CD4-positive, CD25-positive, alpha-beta regulatory T cell (primary cell): ENCODE data around the gene CD4. TPM values are rescaled to one million over a fixed set of nuclear protein-coding genes. Genes with fewer than 3 reads are reported as not detected.

Experiments used
- ATAC-seq, 2 donors: fragments of 150-1000 bp; cut with Tn5 transposase; one replicate each; pipeline ENCODE4 v1.10.0; 2021; ENCODE audit warnings: low read depth in 2 of 2, moderate number of reproducible peaks in 2 of 2, moderate library complexity in 1 of 2
- DNase-seq, 3 donors: peaks; one replicate each; pipeline versions ENCODE4 v3.0.0 to v3.0.0-alpha.2; 2012 to 2022; ENCODE audit warnings: mixed read lengths in 1 of 3
- H3K27ac ChIP-seq: one replicate; pipeline ENCODE4 v1.7.0; 2013; ENCODE audit warnings: mild to moderate bottlenecking, low read length; ENCODE audit not compliant: insufficient read depth, poor library complexity, severe bottlenecking
- H3K27me3 ChIP-seq: one replicate; pipeline ENCODE4 v1.7.0; 2013; ENCODE audit warnings: low read length; ENCODE audit not compliant: control insufficient read depth, insufficient read depth
- H3K36me3 ChIP-seq: one replicate; pipeline ENCODE4 v1.7.0; 2013; ENCODE audit warnings: mild to moderate bottlenecking, low read length, moderate library complexity; ENCODE audit not compliant: control insufficient read depth, insufficient read depth
- H3K4me1 ChIP-seq: 2 replicates; pipeline ENCODE4 v1.7.0; 2013; ENCODE audit warnings: mild to moderate bottlenecking, low read length; ENCODE audit not compliant: insufficient read depth, control insufficient read depth, poor library complexity, severe bottlenecking
- H3K4me3 ChIP-seq: one replicate; pipeline ENCODE4 v1.7.0; 2013; ENCODE audit warnings: low read depth, mild to moderate bottlenecking, low read length, moderate library complexity
- H3K9me3 ChIP-seq, 2 experiments: 1 replicate in 1 of 2; 2 replicates in 1 of 2; pipeline ENCODE4 v1.7.0; 2013; ENCODE audit warnings: low read length in 2 of 2, mild to moderate bottlenecking in 1 of 2, moderate library complexity in 1 of 2; ENCODE audit not compliant: control insufficient read depth in 2 of 2
- H3K27ac Mint-ChIP-seq, 3 donors: one replicate each; pipeline ENCODE4 v1.8.0; 2020 to 2022; ENCODE audit warnings: mild to moderate bottlenecking in 3 of 3, mixed read lengths in 3 of 3, moderate library complexity in 2 of 3
- H3K27me3 Mint-ChIP-seq: one replicate; pipeline ENCODE4 v1.8.0; 2022; ENCODE audit warnings: mild to moderate bottlenecking, mixed read lengths
- H3K36me3 Mint-ChIP-seq: one replicate; pipeline ENCODE4 v1.8.0; 2020; ENCODE audit warnings: mixed read lengths
- H3K4me1 Mint-ChIP-seq, 4 donors: one replicate each; pipeline ENCODE4 v1.8.0; 2020 to 2022; ENCODE audit warnings: mixed read lengths in 4 of 4, mild to moderate bottlenecking in 1 of 4
- H3K4me3 Mint-ChIP-seq, 4 donors: one replicate each; pipeline ENCODE4 v1.8.0; 2020 to 2022; ENCODE audit warnings: mild to moderate bottlenecking in 4 of 4, mixed read lengths in 4 of 4, moderate library complexity in 3 of 4
- H3K9me3 Mint-ChIP-seq, 7 donors: one replicate each; pipeline ENCODE4 v1.8.0; 2020 to 2022; ENCODE audit warnings: mixed read lengths in 7 of 7, mild to moderate bottlenecking in 3 of 7, moderate library complexity in 2 of 7
- polyA plus RNA-seq, 4 donors: library from polyadenylated mRNA; unstranded; fragments of 300-500 nt; fragmentation: Illumina TruSeq; gene quantifications; one replicate each; pipeline ENCODE4 v1.2.3, GENCODE V29; 2021
- total RNA-seq: library from RNA; stranded (reverse); gene quantifications from one replicate; pipeline ENCODE4 v1.2.3, GENCODE V29; 2022

The CD4 gene
- total and polyA plus RNA-seq, 5 donors from 2014 or later: 224 to 330 (median 321) TPM

DNA sequence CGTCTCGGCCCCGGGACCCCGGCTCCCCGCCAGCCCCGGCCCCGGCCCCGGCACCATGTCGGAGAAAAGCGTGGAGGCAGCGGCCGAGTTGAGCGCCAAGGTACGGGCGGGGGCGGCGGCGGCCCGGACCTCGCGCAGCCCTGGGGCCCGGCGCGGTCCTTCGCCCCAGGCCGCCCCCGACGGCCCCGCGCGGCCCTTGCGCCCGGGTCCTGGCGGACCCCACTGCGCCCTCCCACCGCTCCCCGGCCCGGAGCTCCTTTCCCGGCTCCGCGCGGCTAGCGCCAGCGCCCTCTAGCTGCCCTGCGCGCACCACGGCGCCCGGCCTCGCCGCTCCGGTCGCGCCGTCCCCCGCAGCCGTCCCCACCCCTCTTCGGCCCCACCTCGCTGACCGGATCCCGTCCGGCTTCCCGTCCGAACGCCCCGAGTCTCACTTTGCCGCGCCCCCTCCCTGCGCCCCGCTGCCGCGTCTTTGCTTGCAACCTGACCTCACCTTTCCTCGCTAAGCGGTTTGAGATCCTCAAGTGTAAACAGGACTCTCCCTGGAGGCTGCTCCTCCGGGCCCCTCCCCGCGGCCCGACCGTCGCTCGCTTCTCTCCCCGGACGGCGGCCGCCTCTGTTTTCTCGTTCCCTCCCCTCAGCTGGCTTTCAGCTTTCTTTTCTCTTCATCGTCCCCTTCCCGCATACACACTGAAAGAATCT is 22.5 kb upstream of the CD4 start:
- peak overlapping the region; percentile 77 to 95 (median 91) for H3K4me3 Mint-ChIP-seq
- ATAC-seq (peak; percentile 59 to 69), DNase-seq (peak in 2 of 3 donors; percentile 34 to 43)
- H3K4me3 ChIP-seq: no peak overlapping the region
- H3K36me3 Mint-ChIP-seq: no peaks in the 10 kb centered on the region
- H3K27me3 ChIP-seq: peaks cover 17% of the 10 kb centered on the region
- H3K4me1 ChIP-seq: peaks cover 33% of the 10 kb centered on the region
- peaks cover 11 to 50% (median 15%) of the 10 kb centered on the region in 4 donors for H3K4me1 Mint-ChIP-seq
- no peaks in the 10 kb centered on the region for H3K9me3 ChIP-seq
- H3K27me3 Mint-ChIP-seq: peaks cover 66% of the 10 kb centered on the region
- H3K27ac Mint-ChIP-seq: peak overlapping the region in 1 of 3 donors; percentile 69
- no peaks in the 10 kb centered on the region for H3K36me3 ChIP-seq
- H3K27ac ChIP-seq: no peak overlapping the region
- peaks cover 0 to 7% (median 0%) of the 10 kb centered on the region in 7 donors for H3K9me3 Mint-ChIP-seq

DNA sequence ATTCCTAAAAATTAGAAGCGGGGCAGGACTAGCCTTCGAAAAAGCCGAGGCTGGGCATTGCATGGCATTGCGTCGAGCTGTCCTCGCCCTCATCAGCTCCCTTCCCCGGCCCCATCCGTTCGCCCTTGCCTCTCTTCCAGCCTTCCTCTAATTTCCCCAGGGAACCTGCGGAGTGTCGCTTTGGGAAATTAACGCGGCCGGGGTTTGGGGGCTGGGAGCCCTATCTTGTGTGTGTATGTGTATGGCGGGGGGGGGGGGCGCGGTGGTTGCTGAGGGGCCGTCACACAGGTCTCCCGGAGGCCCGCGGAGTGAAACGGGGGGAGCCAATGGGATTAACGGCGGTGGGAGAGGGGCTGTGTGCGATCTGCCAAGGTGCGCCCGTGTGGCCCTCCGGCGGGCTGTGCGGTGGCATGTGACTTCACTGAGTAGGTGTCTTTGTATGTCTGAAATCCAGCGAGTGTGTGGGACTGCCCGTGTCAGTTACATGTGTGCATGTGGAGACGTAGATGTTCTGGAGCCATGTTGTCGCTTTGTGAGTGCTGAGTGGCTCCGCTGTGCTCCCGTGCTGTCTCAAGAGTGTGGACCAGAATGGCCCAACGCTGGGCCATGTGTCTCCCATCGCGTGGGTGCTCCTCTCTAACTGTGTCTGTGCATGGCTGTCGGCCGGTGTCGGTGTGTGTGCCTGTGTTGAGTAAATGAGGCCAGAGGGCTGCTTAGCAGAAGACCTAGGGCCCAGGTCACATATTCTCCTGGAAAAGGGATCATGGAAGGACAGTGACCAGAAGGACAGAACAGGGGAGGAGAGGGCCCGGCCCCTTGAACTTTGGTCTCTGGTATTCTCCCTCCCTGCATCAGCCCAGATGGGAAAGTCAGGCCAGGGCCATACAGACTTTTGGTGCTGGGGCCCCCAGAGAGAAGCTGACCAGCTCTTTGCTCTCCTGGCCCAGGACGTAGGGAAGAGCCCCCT is 21.7 kb upstream of the CD4 start:
- Mint-ChIP-seq H3K4me1 (peaks cover 6 to 57% (median 15%) of the 10 kb centered on the region in 4 donors), H3K27ac (peak overlapping the region in 2 of 3 donors; percentile 66 to 69), H3K27me3 (peaks cover 58% of the 10 kb centered on the region), H3K36me3 (no peaks in the 10 kb centered on the region), H3K4me3 (peak overlapping the region; percentile 77 to 95 (median 91)), H3K9me3 (peaks cover 0 to 7% (median 0%) of the 10 kb centered on the region in 7 donors)
- Histone ChIP-seq H3K27me3 (peaks cover 17% of the 10 kb centered on the region), H3K27ac (no peak overlapping the region), H3K4me3 (no peak overlapping the region), H3K9me3 (no peaks in the 10 kb centered on the region), H3K4me1 (peaks cover 41% of the 10 kb centered on the region), H3K36me3 (no peaks in the 10 kb centered on the region)
- DNase-seq (no peak), ATAC-seq (no peak)

DNA sequence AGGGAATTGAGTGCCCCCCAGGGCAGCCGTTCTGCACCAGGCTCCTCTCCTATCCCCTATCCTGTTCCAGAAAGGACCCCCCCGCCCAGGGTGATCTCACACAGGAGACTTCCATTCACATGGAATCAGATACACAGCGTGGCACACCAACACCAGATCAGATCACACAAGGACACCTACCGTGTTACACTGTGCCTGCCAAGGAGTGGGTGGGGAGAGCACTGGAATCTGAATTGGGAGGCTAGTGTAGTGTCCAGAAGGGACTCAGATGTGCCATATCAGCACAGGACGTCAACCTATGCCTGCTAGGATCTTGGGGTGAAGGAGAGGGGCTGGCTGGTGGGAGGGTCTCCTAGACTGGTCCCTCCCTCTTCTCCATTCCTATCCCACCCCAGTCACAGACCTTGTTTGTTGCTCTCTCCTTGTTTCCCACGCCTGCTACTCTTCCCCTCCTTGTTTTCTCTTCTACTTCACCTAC is 20.9 kb upstream of the CD4 start:
- Histone ChIP-seq H3K27ac (no peak overlapping the region), H3K4me1 (peaks cover 50% of the 10 kb centered on the region), H3K27me3 (peaks cover 17% of the 10 kb centered on the region), H3K4me3 (no peak overlapping the region), H3K9me3 (no peaks in the 10 kb centered on the region), H3K36me3 (no peaks in the 10 kb centered on the region)
- peaks cover 0 to 7% (median 0%) of the 10 kb centered on the region in 7 donors for H3K9me3 Mint-ChIP-seq
- peaks cover 6 to 64% (median 16%) of the 10 kb centered on the region in 4 donors for H3K4me1 Mint-ChIP-seq
- H3K27me3 Mint-ChIP-seq: peaks cover 58% of the 10 kb centered on the region
- H3K4me3 Mint-ChIP-seq: peak overlapping the region; percentile 62 to 95 (median 80)
- H3K36me3 Mint-ChIP-seq: no peaks in the 10 kb centered on the region
- peak overlapping the region in 2 of 3 donors; percentile 31 to 66 for H3K27ac Mint-ChIP-seq
- ATAC-seq (no peak), DNase-seq (no peak)

DNA sequence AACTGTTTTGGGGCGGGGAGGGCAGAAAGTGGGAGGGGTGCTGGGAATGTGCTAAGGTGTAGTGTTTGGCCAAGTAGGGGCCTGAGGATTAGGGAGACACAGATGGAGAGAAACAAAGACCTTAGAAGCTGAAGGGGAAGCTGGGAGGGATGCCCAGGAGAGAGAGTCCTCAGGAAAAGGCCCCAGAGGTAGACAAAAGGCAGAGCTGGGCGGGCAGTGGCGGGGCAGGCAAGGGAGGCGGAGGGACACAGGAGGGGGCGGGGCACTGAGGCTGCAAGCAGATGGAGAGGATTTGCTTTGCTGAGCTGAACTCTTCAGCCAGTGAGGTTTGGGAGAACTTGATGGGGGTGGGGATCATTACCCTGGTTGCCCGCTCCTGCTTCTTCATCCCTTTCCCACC is 20.3 kb upstream of the CD4 start:
- Histone ChIP-seq H3K4me1 (peaks cover 55% of the 10 kb centered on the region), H3K36me3 (no peaks in the 10 kb centered on the region), H3K27ac (no peak overlapping the region), H3K9me3 (no peaks in the 10 kb centered on the region), H3K4me3 (no peak overlapping the region), H3K27me3 (peaks cover 15% of the 10 kb centered on the region)
- H3K4me1 Mint-ChIP-seq: peaks cover 6 to 63% (median 16%) of the 10 kb centered on the region in 4 donors
- no peak for ATAC-seq
- H3K27ac Mint-ChIP-seq: no peak overlapping the region
- no peak for DNase-seq
- peaks cover 56% of the 10 kb centered on the region for H3K27me3 Mint-ChIP-seq
- H3K36me3 Mint-ChIP-seq: no peaks in the 10 kb centered on the region
- H3K4me3 Mint-ChIP-seq: peak overlapping the region in 3 of 4 donors; percentile 49 to 95 (median 77)
- peaks cover 0 to 7% (median 0%) of the 10 kb centered on the region in 7 donors for H3K9me3 Mint-ChIP-seq

DNA sequence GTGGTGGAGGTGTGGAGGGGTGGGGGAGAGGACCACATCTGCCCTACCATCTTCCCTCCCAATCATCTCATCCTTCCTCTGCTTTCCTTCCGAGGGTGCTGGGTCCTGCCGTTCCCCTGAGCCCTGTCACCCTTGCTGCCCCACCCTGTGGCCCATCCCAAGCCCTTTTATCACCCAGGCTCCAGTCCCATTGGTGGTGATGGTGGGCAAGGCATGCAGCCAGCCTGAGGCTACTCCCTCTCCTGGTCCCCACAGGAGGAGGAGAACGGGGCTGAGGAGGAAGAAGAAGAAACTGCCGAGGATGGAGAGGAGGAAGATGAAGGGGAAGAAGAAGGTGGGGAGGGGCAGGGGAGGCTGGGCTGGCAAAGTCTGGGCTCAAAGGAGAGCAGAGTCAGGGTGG is 19.7 kb upstream of the CD4 start:
- ATAC-seq: no peak

DNA sequence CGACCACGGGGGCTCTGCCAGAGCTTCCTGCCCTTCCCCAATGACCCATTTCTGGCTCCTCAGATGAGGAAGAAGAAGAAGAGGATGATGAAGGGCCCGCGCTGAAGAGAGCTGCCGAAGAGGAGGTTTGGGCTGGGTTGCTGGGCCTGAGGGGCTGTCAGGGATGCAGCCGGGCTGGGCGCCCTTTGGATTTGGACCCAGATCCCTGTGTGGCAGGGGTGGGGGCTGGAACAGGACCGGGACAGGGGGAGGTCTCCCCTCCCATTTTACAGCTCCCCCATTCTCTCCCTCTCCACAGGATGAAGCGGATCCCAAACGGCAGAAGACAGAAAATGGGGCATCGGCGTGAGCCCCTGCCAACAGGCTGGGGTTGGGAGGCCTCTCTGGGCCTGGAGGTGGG is 19.2 kb upstream of the CD4 start:
- Histone ChIP-seq H3K27me3 (peaks cover 16% of the 10 kb centered on the region), H3K9me3 (no peaks in the 10 kb centered on the region), H3K4me1 (peaks cover 58% of the 10 kb centered on the region), H3K36me3 (no peaks in the 10 kb centered on the region), H3K4me3 (no peak overlapping the region), H3K27ac (no peak overlapping the region)
- peaks cover 6 to 64% (median 20%) of the 10 kb centered on the region in 4 donors for H3K4me1 Mint-ChIP-seq
- no peak for ATAC-seq
- H3K9me3 Mint-ChIP-seq: peaks cover 0 to 3% (median 0%) of the 10 kb centered on the region in 7 donors
- H3K4me3 Mint-ChIP-seq: no peak overlapping the region
- H3K36me3 Mint-ChIP-seq: no peaks in the 10 kb centered on the region
- H3K27me3 Mint-ChIP-seq: peaks cover 54% of the 10 kb centered on the region
- DNase-seq: no peak
- H3K27ac Mint-ChIP-seq: no peak overlapping the region

More for the DNA sequence above, 19.7 kb upstream of the CD4 start:
- Histone ChIP-seq H3K9me3 (no peaks in the 10 kb centered on the region), H3K27ac (no peak overlapping the region), H3K4me1 (peaks cover 54% of the 10 kb centered on the region), H3K4me3 (no peak overlapping the region), H3K36me3 (no peaks in the 10 kb centered on the region), H3K27me3 (peaks cover 15% of the 10 kb centered on the region)
- H3K4me1 Mint-ChIP-seq: peaks cover 6 to 62% (median 17%) of the 10 kb centered on the region in 4 donors
- H3K36me3 Mint-ChIP-seq: no peaks in the 10 kb centered on the region
- H3K27ac Mint-ChIP-seq: no peak overlapping the region
- H3K9me3 Mint-ChIP-seq: peaks cover 0 to 5% (median 0%) of the 10 kb centered on the region in 7 donors
- H3K4me3 Mint-ChIP-seq: no peak overlapping the region
- peaks cover 54% of the 10 kb centered on the region for H3K27me3 Mint-ChIP-seq
- DNase-seq: no peak

DNA sequence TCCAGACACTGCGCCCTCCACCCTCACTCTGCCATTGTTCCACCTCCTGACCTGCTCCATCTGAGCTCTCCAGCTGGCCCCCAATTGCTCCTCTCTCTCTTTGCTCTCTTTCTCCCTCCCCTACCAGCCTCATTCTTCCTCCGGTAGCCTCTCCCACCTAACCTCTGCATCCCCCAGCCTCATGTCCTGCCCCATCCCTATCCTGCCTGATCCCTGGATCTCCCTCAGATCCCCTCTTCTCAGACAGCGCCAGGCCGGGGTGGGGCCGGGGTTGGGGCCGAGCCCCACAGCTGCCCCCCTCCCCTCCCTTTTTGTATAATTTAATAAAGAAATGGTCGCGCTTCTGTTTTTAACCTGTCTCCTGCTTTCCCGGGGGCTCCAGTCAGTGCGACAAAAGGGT is 18.7 kb upstream of the CD4 start:
- H3K4me3 Mint-ChIP-seq: no peak overlapping the region
- DNase-seq: no peak
- no peaks in the 10 kb centered on the region for H3K9me3 ChIP-seq
- H3K9me3 Mint-ChIP-seq: no peaks in the 10 kb centered on the region
- peaks cover 56% of the 10 kb centered on the region for H3K4me1 ChIP-seq
- H3K27ac ChIP-seq: no peak overlapping the region
- H3K27me3 Mint-ChIP-seq: peaks cover 54% of the 10 kb centered on the region
- no peak overlapping the region for H3K4me3 ChIP-seq
- ATAC-seq: no peak
- no peaks in the 10 kb centered on the region for H3K36me3 ChIP-seq
- H3K36me3 Mint-ChIP-seq: no peaks in the 10 kb centered on the region
- H3K27me3 ChIP-seq: peaks cover 13% of the 10 kb centered on the region
- H3K27ac Mint-ChIP-seq: no peak overlapping the region
- H3K4me1 Mint-ChIP-seq: peaks cover under 1 to 64% (median 15%) of the 10 kb centered on the region in 4 donors
